ENCODE data around the gene KBTBD3. TPM values are rescaled to one million over a fixed set of nuclear protein-coding genes. Genes with fewer than 3 reads are reported as not detected.
"Not testable (repeated sequence)": the region's sequence is repeated elsewhere in the genome, so short reads cannot be mapped to it uniquely, and the experiment has no call there.

The KBTBD3 gene
- polyA plus RNA-seq, 12 donors: 2.8 to 7.8 (median 5.5) TPM; not detected in 1

DNA sequence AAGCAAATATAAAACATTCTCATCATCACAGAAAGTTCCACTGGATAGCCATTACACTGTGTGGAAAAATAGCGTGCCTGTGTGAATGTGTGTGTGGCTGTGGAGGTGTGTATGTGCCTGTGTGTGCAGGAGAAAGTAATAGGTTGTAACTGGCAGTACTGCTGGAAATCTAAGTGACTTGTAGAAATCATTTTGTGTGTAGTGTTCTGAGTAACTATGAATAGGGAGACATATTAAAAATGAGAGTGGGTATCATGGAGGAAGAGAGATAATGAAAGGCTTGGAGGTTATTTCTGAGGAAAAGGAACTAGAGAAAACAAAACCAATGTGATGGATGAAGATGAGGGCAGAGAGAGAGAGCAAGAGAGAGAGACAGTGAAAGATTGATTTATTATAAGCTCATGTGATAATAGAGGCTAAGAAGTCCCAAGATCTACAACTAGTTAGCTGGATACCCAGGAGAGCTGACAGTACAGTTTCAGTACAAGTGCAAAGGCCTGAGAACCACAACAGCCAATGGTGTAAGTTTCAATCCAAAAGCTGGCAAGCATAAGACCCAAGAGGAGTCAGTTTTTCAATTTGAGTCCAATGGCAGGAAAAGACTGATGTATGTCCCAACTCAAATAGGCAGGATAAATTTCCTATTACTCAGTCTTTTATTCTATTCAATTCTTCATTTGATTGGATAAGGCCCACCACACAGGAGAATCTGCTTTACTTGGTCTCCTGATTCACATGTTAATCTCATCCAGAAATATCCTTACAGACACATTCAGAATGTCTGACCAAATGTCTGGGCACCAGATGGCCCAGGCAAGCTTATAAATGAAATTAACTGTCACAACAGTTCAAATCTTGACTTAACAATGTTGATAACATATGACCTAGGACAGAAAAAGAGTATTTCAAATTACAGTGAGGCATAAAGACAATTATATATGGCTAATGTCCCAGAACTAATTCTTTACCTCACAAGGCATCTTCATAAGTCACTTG lies 14.9 kb downstream of the KBTBD3 start:
- DNase-seq: no peak

DNA sequence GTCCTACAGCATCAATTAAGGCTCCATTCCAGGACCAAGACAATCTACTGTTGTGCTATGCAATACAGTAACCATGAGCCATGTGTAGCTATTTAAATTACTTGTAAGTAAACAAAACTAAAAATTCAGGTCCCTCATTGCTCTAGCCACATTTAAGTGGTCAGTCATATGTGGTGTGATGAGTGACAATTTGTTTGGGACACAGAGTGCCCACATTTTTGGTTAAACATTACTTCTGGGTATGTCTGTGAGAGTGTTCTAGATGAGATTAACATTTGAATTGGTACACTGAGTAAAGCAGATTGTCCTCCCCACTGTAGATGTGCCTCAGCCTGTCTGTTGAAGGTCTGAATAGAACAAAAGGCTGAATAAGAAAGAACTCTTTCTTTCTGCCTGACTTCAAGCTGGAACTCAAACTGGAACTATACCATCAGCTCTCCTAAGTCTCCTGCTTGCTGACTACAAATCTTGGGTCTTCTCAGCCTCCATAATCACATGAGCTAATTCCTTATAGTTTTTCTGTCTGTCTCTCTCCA lies 15.8 kb downstream of the KBTBD3 start:
- no peak for DNase-seq

- no peak for DNase-seq
These were observed 17.5 kb downstream of the KBTBD3 start for GRCh38 chr11:106059617-106060016.

DNA sequence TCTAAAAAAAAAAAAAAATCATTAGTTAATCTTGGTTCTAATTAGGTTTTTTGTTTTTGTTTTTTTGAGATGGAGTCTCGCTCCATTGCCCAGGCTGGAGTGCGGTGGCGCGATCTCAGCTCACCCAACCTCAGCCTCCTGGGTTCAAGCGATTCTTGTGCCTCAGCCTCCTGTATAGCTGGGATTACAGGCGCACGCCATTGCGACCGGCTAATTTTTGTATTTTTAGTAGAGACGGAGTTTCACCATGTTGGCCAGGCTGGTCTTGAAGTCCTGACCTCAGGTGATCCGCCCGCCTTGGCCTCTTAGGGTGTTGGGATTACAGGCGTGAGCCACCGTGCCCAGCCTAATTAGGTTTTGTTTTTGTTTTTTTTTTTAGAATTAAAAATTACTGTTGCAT lies 18.8 kb downstream of the KBTBD3 start:
- DNase-seq: not testable (repeated sequence)

DNA sequence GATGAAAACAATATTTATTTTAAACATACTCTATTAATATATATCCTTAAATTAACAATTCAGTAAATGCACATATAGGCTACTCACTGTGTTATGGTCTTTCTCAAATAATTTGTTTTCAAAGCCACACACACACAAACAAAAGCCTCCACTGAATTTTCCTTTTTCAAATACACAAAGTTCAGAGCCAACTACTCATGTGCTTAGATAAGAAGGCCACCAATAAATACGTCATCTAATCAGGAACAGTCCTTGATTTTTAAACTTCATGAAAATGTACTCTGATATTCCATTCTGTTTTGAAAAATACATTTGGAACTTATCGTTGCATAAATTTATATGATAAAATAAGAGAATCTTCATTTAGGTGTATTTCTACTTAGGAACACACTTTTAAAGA lies 26.0 kb downstream of the KBTBD3 start:
- DNase-seq: no peak

- no peak for DNase-seq
These were observed 27.2 kb downstream of the KBTBD3 start for GRCh38 chr11:106049727-106050476.

GRCh38 chr11:106047631-106048030 lies 29.5 kb downstream of the KBTBD3 start:
- no peak for DNase-seq

GRCh38 chr11:106043540-106043939 lies 33.6 kb downstream of the KBTBD3 start:
- DNase-seq: no peak

GRCh38 chr11:106032861-106033260 lies 44.3 kb downstream of the KBTBD3 start:
- no peak for DNase-seq

- no peak for DNase-seq
These were observed 45.2 kb downstream of the KBTBD3 start for GRCh38 chr11:106031936-106032335.

DNA sequence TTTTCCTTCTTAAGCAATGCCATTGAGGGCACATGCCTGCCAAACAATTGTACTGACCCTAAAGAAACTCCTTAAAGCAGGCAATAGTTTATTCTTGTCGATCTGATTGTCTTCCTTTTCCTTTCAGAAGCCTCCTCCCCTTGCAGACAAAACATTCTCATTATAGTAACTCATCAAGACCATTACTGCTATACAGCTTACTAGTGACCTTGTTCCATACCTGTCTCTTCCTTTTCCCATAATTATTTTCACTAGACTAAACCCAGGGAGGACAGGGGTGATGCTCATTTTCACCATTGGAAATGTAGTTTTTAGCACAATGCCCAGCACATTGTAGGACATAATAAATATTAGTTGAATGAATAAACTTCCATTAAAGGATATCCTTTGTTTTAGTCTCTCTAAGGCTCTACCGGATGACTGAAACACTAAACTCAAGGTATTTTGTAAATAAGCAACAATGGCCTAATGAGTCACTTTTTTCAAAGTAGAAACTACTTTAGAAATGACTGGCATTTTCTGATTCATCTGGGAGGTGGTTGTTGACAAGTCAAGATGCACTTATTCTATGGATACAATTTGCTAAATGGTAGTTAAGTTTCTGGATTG lies 45.8 kb downstream of the KBTBD3 start:
- no peak for DNase-seq

DNA sequence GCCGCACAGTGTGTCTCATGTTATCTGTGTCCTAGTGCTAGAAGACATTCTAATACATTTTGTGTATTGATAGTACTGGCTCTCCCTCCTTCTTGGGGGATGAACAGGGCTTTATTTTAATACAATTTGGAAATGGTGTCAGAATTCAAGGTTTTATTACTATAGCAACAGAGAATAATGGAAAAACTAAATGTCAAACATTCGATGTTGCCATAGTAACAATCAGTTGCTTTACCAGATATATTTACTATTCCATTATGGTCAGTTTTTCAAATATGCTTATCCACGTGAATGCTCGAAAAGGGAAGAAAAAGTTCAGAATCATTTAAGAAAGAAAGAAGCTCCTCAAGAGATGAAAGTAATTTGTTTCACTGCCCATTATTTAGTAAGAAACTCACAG lies 46.5 kb downstream of the KBTBD3 start:
- no peak for DNase-seq

GRCh38 chr11:106022795-106023275 lies 54.3 kb downstream of the KBTBD3 start:
- DNase-seq: no peak

GRCh38 chr11:106021967-106022794 lies 55.0 kb downstream of the KBTBD3 start, which contains the start of gene MSANTD4:
MSANTD4 (minus strand) TSS chr11:106022240; CDS start chr11:106010917, 11,323 bp downstream.
- DNase-seq: peak; percentile 99

GRCh38 chr11:106021181-106021966 lies 55.8 kb downstream of the KBTBD3 start:
- no peak for DNase-seq

GRCh38 chr11:106017093-106017492 lies 60.1 kb downstream of the KBTBD3 start:
- no peak for DNase-seq

DNA sequence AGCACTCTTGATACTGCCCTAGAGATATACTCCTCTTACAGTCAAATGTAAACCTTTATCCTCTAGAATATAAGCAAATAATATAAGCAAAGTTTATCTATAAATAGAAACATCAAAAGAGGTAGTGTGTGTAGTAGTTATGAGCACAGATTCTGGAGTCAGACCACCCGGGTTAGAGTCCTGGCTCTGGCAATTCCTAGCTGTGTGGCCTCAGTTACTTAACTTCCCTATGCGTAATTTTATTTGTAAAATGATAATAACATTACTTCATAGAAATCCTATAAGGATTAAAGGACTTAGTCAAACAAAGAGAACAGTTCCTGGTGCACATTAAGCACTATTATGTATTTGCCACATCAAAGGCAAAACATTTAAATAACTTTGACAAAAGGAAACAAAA lies 62.1 kb downstream of the KBTBD3 start:
- no peak for DNase-seq

DNA sequence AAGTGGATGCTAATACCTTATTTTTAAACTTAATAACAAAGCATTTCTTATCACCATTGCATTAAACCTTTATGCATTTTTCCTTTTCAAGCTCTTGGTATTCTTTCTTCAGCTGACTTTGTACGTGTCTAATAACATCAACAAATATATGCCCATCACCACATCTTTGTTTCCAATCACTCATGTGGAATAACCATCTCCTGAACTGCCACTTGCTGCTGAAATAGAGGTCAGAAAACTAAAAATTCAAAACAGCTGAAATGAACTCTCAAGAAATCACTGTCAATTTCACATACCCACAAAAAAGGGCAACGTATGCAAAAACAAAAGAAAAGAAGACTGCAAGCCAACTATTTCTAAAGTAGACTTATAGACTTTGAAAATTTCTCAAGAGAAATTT lies 62.5 kb downstream of the KBTBD3 start:
- DNase-seq: no peak

GRCh38 chr11:106014035-106014434 lies 63.1 kb downstream of the KBTBD3 start:
- no peak for DNase-seq

DNA sequence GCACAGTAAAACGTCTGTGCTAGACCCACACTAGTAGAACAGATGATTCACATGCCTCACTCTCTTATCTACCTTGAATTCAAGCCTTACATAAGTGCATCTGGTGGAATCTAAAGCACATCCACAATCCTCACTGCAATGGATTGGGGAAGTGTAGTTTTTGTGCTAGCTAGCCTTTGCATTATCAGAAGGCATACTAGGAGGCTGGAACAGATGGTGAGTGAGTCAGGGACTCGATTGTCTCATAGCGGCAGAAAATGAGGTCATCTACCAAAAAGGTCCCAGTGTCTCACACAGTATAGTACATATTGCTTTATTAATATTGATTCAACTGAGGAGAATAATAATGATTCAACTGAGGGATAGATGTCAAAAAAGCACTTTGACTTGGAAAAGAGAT lies 64.4 kb downstream of the KBTBD3 start:
- DNase-seq: no peak

Measured in muscle of arm (tissue), 12 donors.